Measurements from ENCODE around the gene KLHDC10. TPM values are rescaled to one million over a fixed set of nuclear protein-coding genes. Genes with fewer than 3 reads are reported as not detected.
A peak's percentile ranks its signal among the peaks of the same experiment; 100 is the strongest.

Gene KLHDC10
- total RNA-seq, 2 donors from 2014 or later = 18.7 to 34.7 TPM

DNA sequence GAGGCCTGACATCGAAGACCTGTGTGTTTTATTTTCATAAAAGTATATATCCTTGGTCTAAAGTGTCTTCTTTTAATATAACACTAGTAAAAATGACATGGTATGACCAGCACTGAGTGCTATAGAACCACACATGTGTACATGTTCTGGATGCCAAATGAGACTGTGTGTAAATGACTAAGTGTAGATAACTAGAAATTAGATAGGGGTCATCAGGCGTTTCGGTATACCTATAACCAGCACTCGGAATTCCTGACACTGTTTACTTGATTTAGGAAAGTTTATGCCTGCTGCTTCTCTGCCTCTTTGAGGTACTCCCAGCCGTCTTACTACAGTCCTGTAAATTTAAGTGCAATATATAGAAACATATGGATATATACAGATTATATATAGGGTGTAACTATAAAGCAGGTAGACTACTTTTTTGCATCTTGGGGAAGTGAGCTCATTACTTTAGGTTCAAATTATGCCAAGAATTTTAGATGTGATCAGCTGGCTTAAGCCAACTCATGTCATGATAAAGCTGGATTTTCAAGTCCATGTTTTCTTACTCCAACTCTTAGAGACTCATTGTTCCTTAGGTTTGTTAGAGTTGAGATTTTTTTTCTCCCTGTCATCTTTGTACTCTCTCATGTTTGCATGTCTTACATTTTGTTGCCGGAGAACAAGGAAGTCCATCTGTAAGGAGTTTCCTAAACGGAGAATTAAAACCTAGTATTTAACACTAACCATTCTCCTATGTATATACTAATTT is 62.9 kb downstream of the KLHDC10 start:
- peak overlapping the region; percentile 34 to 67 for H3K27ac ChIP-seq
- WGBS = 71% methylated on average over 7 of the region's 7 CpGs
- H3K36me3 ChIP-seq = no peaks in the 10 kb centered on the region
- no peaks in the 10 kb centered on the region for H3K27me3 ChIP-seq (replicated peaks; ENCODE audit: insufficient read depth)
- intact Hi-C loops (cut with DNase I) = no loop called here
- H3K4me3 ChIP-seq = no peak overlapping the region
- no peak for DNase-seq (ENCODE audit: low spot score)
- peaks cover 3% of the 10 kb centered on the region for H3K4me1 ChIP-seq (replicated peaks)
- H3K9me3 ChIP-seq = no peaks in the 10 kb centered on the region
- TF ChIP-seq POLR2AphosphoS5 (IDR thresholded peaks at IDR 0.05) (peak; percentile 72), POLR2A (IDR thresholded peaks at IDR 0.05) (no peak)
- TF ChIP-seq, protein P1, sequence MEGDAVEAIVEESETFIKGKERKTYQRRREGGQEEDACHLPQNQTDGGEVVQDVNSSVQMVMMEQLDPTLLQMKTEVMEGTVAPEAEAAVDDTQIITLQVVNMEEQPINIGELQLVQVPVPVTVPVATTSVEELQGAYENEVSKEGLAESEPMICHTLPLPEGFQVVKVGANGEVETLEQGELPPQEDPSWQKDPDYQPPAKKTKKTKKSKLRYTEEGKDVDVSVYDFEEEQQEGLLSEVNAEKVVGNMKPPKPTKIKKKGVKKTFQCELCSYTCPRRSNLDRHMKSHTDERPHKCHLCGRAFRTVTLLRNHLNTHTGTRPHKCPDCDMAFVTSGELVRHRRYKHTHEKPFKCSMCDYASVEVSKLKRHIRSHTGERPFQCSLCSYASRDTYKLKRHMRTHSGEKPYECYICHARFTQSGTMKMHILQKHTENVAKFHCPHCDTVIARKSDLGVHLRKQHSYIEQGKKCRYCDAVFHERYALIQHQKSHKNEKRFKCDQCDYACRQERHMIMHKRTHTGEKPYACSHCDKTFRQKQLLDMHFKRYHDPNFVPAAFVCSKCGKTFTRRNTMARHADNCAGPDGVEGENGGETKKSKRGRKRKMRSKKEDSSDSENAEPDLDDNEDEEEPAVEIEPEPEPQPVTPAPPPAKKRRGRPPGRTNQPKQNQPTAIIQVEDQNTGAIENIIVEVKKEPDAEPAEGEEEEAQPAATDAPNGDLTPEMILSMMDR (IDR thresholded peaks at IDR 0.05) = no peak

DNA sequence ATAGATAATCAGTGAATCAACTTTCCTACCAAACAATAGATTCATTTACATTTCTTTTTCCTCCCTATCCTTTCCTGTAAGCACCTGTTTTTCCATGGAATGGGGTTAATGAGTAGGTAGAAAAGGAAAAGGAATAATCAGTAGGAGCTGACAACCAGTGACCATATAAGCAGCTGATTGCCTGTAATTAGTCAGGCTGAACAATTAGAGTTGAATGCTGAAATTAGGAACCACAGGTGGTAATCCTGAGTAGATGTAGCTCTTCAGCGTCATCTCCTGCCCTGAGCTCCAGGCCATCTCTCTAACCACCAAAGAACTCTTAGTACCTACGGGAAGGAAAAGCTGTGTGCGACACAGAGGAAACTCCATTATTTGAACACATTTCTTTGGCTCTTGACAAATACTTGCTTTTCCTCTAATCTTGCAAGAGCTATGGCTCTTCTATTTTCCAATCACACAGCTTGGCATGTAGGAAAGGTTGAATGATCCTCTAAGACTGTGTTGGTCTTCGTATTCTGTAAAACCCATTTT is 63.8 kb downstream of the KLHDC10 start:
- no peaks in the 10 kb centered on the region for H3K4me1 ChIP-seq (replicated peaks)
- WGBS = 96% methylated on average over 4 of the region's 4 CpGs
- no peak for DNase-seq (ENCODE audit: low spot score)
- peak overlapping the region; percentile 34 to 67 for H3K27ac ChIP-seq
- no peak overlapping the region for H3K4me3 ChIP-seq
- H3K9me3 ChIP-seq = no peaks in the 10 kb centered on the region
- H3K27me3 ChIP-seq (replicated peaks; ENCODE audit: insufficient read depth) = no peaks in the 10 kb centered on the region
- H3K36me3 ChIP-seq = no peaks in the 10 kb centered on the region
- TF ChIP-seq, protein P1 (IDR thresholded peaks at IDR 0.05) = no peak
- TF ChIP-seq POLR2AphosphoS5 (IDR thresholded peaks at IDR 0.05) (no peak), POLR2A (IDR thresholded peaks at IDR 0.05) (no peak)
- intact Hi-C loops (cut with DNase I) = no loop called here

DNA sequence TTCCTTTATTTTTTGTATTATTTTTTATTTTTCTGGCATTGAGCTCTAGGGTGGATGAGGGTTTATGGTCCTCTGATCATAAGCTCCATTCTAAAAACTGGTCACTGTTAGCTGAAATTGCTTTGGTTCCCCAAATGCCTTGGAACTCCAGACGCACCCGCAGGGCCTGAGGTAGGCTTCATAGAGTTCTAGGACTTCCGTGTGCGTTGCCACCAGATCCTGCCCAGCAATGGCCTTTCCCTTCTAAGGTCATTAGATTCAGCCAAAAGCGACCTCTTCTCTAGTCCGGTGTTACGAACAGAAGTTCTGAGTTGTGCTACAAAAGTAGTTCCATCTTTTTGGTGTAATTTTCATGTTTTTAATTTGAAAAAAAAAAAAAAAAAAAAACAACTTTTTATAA is 64.4 kb downstream of the KLHDC10 start:
- no peaks in the 10 kb centered on the region for H3K27me3 ChIP-seq (replicated peaks; ENCODE audit: insufficient read depth)
- TF ChIP-seq, protein P1 (IDR thresholded peaks at IDR 0.05) = no peak
- TF ChIP-seq POLR2AphosphoS5 (IDR thresholded peaks at IDR 0.05) (no peak), POLR2A (IDR thresholded peaks at IDR 0.05) (no peak)
- 98% methylated on average over 7 of the region's 7 CpGs for WGBS
- H3K4me1 ChIP-seq (replicated peaks) = no peaks in the 10 kb centered on the region
- no peak overlapping the region for H3K27ac ChIP-seq
- DNase-seq (ENCODE audit: low spot score) = no peak
- intact Hi-C loops (cut with DNase I) = no loop called here
- no peak overlapping the region for H3K4me3 ChIP-seq
- H3K36me3 ChIP-seq = no peaks in the 10 kb centered on the region
- H3K9me3 ChIP-seq = no peaks in the 10 kb centered on the region

DNA sequence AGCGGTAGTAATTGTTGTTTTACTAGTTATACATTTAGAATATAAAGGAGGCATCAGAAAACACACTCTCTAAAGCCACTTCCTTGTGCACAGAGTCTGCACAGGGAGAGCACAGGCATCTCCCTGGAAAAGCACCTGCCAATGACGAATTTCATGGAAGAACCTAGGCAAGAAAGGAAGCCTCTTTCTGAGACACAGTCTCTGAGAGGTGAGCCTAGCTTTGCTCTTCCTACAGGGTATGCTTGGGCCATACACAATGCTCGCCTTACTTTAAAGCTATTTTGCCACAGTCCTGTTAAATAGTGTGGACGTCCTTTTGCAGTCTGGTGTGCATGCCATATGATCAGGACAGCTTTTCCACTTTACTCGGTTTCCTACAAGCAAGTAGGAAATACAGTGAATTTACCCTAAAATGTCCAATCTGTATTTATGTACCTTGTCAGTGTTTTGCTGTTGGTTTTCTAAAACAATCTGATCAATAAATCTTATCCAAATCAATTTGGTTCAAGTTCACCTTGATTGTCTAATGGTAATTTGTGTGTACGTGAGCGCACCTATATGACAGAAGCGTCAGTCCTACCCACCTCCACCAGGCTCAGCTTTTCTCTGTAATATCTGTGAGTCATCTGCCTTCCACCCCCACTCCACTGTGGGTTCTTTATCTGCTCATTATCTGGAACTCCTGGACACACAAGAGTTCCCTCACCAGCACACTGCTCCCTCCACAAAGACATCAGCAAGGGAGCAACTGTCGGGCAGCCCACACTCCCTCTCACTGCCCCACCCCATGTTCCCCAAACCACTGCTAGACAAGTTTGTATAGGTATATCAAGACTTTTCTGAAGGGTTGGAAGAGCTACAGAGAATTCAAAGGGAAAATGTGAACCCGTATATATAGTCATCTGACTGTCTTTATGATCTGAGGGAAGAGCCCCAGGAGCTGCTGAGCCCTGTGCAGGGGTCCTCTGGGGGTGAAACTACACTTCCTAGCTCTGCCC is 65.2 kb downstream of the KLHDC10 start:
- H3K27me3 ChIP-seq (replicated peaks; ENCODE audit: insufficient read depth) = no peaks in the 10 kb centered on the region
- H3K36me3 ChIP-seq = no peaks in the 10 kb centered on the region
- WGBS = 93% methylated on average over 10 of the region's 10 CpGs

More for the DNA sequence above, 65.2 kb downstream of the KLHDC10 start:
- Histone ChIP-seq H3K4me1 (replicated peaks) (no peaks in the 10 kb centered on the region), H3K9me3 (no peaks in the 10 kb centered on the region), H3K4me3 (no peak overlapping the region), H3K27ac (no peak overlapping the region)
- DNase-seq (ENCODE audit: low spot score) = no peak
- intact Hi-C loops (cut with DNase I) = no loop called here
- TF ChIP-seq, protein P1 (IDR thresholded peaks at IDR 0.05) = no peak
- no peak for TF ChIP-seq POLR2AphosphoS5 (IDR thresholded peaks at IDR 0.05)
- no peak for TF ChIP-seq POLR2A (IDR thresholded peaks at IDR 0.05)

Data from prostate gland (tissue), 2 donors.